Measurements from ENCODE around the gene MBNL1.
"Not testable (repeated sequence)": the region's sequence is repeated elsewhere in the genome, so short reads cannot be mapped to it uniquely, and the experiment has no call there.

Gene MBNL1

DNA sequence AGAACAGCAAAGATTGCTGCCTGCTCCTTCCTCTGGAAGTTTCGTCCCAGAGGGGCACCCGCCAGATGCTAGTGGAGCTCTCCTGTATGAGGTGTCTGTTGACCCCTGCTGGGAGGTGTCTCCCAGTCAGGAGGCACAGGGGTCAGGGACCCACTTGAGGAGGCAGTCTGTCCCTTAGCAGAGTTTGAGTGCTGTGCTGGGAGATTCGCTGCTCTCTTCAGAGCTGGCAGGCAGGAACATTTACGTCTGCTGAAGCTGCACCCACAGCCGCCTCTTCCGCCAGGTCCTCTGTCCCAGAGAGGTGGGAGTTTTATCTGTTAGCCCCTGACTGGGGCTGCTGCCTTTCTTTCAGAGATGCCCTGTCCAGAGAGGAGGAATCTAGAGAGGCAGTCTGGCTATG is 103.9 kb downstream of the MBNL1 start:
- not testable (repeated sequence) for DNase-seq (ENCODE audit: extremely low read depth in 1 of 2, low read depth in 1 of 2)

DNA sequence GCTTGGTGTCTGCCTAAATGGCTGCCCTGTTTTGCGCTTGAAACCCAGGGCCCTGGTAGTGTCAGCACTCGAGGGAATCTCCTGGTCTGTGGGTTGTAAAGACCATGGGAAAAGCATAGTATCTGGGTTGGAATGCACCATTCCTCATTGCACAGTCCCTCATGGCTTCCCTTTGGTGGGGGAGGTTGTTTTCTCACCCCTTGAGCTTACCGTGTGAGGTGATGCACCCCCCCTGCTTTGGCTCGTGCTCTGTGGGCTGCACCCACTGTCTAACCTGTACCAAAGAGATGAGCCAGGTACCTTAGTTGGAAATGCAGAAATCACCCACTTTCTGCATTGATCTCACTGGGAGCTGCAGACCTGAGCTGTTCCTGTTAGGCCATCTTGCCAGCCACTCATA is 104.7 kb downstream of the MBNL1 start:
- DNase-seq (ENCODE audit: extremely low read depth in 1 of 2, low read depth in 1 of 2): no peak

DNA sequence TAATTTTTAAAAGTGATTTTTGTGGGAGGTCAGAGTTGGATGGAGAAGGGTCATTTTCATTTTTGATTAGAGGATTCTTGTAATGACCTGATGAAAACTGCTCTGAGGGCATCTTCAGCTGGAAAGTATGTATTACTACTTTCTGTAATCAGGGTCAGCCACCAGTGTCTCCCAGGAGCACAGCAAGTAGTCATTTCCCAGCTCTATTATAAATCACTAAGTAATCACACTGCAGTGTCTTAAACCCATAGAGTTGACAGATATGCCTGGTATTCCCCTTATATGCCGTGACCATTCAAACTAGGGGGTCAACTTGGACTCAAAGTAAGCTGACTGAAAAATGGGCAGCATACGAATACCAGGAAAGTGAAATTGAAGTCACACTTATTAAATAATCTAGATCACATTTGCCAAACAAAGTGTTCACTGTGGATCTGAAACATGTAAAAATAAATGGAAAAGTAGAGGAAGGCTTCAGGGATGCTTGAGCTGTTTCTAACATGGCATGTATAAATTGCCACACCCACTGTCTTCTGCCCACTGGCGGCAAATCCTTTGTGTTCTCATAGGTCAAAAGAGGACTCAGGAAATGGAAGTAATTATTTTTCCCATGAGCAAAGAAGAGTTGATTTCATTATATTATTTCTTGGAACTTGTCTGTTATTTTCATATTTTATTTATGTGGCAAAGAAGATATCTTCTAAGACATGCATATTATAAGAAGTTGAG is 105.7 kb downstream of the MBNL1 start:
- no peak for DNase-seq (ENCODE audit: extremely low read depth in 1 of 2, low read depth in 1 of 2)

DNA sequence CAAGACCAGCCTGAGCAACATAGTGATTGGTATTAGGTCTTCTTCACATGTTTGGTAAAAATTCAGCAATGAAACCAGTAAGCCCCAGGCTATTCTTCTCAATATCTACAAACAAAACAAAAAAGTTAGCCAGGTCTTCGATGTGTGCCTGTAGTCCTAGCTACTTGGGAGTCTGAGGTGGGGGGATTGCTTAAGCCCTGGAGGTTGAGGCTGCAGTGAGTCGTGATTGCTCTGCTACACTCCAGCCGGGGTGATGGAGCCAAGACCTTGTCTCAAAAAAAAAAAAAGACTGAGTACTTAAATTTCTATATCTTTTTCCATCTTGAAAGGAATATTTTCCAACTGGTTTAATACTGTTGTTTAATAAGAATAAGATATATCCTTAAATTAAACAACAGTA is 106.8 kb downstream of the MBNL1 start:
- DNase-seq (ENCODE audit: extremely low read depth in 1 of 2, low read depth in 1 of 2): no peak

DNA sequence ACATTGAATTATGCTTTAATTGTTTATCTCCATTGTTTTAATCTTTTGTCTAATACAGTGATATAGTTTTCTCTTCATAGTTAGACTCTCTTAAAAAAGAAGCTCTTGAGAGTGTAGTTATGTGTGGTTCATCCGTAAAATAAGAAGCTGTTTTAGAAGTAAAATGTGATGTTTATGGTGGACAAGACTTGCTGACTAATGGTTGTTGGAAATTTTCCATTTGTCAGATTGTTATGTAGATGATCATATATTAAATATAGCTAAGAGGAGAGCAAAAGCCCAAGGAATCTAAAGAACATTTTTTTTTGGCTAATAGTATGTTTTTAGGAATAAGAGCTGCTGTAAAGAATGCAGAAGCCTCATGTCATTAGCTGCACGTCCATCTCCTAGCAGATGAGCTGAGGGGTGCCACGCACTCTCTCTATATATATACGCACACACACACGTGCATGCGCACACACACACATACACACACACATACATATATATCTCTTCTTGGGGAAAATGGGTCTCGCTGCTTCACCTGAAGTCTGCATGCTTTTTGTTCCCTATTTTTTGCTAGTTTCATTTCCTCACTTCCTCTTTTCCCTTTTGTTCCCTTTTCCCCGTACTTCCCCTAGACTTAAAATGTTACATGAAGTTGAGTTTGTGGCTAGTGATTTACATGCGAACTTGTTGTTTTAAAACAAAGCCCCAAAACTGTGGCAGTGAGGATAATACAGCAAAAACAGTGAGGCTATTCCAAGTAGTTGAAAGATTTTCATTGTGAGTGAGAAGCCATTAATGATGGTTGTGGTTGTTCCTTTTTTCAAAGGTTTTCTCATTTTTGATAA is 107.8 kb downstream of the MBNL1 start:
- DNase-seq (ENCODE audit: extremely low read depth in 1 of 2, low read depth in 1 of 2): no peak

DNA sequence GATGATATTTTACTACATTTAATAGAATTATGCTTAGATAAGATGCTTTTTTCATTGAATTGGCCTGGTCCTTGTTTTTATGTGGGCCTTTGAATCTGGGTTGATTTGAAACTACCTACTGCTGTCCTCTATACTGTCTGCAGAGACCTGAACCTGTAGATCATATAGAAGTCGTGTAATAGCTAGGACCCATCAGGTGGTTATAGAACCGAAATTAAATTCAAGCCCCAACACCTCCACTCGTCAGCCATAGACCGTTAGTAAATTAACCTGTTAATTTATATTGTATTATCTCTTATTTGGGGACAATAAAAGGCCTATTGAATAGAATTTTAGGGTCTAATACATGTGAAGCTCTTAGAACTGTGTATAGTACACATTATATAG is 108.4 kb downstream of the MBNL1 start:
- no peak for DNase-seq (ENCODE audit: extremely low read depth in 1 of 2, low read depth in 1 of 2)

DNA sequence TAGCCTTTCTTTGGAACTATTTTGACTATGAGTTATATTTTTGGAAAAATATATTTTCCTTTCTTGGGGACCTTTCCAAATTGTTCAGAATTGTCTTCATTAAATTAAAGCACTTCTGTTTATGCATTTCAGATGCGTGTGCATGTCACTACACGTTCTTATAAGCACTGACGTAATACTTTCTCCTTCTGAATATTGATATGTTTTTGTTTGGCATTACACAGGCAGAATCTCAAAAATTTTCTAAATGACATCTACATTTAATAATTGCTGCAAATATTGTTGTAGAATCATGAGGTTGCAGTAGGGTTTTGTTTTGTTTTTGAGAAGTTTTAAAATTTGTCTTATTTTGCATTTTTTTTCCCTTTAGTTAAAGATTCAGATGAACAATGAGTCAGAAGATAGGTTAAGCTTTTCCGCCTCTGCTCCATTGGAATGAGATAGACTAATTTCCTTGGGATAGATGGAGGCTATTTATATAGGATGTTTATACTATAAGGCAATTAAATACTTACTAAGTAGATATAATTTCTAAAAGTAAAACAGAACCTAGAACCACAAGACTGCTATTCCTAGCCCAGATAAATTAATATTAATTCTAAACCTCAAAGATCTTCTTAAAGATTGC is 110.8 kb downstream of the MBNL1 start:
- no peak for DNase-seq (ENCODE audit: extremely low read depth in 1 of 2, low read depth in 1 of 2)

DNA sequence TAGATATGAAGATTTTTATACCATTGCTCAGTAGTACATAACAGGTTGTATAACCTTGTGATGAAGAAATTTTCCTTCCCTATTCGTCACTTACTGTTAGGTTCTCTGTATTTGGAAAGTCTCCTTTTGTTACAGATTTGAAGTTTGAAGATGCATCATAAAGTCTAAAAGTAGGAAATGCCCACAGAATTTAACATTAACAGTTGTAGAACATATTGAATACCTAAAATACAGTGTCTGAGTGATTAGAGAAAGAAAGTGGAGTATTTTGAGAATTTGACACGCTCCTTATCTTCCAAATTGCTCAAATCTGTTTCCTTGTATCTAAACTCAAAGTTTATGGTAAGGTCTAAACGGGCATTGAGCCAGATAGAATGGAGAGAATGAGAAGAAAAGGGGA is 111.3 kb downstream of the MBNL1 start:
- DNase-seq (ENCODE audit: extremely low read depth in 1 of 2, low read depth in 1 of 2): no peak

DNA sequence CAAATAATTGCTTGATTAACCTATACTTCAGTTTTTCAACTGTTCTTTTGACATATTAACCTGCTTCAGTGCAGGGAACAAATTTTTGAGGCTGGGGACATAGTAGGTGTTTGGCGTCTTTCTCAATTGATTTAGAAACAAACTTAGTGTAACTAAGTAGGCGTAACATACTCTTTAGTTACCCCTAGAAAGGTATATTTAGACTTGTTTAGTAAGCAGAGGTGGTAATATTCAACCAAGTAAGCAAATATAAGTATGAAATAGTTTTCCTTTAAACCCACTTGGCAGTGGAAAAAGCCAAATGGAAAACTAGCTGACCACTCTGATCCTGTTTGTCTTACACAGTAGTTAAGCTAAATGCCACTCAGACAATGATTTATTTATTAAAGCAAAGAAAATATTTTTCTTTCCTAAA is 113.2 kb downstream of the MBNL1 start:
- no peak for DNase-seq (ENCODE audit: extremely low read depth in 1 of 2, low read depth in 1 of 2)

DNA sequence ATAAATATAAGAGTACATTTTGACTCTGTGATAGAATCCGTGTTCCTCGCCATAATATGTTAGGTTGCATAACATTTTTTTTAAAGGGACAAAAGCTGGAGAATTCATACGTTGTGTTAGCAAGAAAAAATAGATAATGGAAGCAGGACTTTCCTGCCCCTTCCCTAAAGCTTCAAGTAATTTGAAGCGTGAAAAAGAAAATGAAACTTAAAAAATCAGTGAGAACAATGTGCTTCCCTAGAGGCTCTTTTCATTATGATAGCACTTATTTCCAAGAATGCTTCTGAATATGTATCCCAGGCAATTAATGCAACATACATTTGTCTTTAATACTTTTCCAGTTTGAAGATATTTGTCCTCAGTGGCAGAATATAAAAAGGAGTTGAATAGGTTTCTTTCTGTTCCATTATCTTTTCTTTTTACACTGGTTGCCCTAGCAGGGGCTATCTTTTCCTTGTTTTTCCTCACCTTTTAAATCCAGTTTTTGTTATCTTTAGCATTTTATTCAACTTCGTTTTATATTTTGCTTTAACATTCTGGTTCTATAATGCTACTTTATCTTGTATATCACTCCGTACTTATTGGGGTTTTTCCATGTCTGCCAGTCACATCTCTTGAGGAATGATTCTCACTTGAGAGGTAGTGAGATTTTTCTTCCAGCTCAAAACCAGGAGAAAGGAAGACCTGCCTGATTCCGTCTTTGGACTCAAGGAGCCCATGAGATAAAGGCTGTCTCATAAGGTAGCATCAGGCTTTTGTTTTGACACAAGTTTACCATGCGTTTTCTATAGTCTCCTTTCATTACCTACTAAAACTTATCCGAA is 113.8 kb downstream of the MBNL1 start:
- no peak for DNase-seq (ENCODE audit: extremely low read depth in 1 of 2, low read depth in 1 of 2)

DNA sequence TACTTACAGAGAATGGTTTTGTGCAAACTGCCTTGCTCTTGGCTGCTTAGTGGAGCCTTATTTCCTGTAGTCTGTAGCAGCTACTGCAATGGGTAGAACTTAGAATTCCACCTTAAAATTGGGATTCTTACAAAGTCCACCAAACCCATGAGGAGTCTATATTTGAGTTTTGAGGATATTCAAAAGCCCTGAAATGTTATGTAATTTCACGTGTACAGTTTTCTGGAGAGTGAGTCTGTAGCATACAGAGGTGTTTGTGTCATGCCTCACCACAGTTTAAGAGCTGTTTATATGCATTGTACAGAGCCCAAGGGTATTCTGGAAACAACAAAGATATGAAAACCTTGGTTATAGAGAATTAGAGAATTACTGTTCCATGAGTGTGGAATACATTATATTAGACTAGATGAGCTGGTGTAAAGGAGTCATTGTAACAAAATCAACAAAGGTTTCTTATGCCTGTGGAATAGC is 114.4 kb downstream of the MBNL1 start:
- DNase-seq (ENCODE audit: extremely low read depth in 1 of 2, low read depth in 1 of 2): no peak

DNA sequence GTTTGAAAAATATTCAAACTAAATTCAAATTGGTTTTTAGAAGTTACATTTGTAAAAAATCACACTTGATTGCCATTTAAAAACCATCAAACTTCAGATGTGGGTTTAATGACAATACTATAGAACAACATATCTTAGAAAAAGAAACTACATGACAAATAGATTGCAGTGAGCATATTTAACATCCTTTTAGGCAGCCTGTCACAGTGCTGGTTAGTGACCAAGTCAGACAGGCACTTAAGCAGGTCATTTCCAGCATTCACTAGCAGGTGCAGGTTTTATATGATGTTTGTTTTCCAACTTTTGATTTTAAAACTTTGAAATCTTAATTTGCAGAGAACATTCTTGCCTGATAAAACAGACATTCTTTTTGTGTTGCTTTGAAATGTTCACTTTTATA is 115.7 kb downstream of the MBNL1 start:
- no peak for DNase-seq (ENCODE audit: extremely low read depth in 1 of 2, low read depth in 1 of 2)

DNA sequence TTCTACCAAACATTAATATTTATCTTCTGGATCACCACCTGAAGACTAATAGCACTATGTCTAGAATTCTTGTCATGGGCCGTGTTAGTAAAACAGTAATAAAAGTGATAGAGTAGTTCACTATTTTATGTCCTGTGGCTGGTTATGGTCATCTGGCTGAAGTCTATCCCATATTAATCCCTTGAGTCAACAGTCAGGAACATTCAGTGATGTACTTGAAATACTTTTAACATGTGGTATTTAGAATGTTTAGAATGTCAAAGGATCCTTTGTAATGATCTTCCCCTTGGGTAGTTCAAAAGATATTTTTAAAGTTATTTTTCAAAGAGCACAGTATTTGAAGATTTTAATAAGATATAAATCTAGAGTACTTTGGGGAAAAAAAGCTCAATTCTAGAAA is 117.0 kb downstream of the MBNL1 start:
- no peak for DNase-seq (ENCODE audit: extremely low read depth in 1 of 2, low read depth in 1 of 2)

DNA sequence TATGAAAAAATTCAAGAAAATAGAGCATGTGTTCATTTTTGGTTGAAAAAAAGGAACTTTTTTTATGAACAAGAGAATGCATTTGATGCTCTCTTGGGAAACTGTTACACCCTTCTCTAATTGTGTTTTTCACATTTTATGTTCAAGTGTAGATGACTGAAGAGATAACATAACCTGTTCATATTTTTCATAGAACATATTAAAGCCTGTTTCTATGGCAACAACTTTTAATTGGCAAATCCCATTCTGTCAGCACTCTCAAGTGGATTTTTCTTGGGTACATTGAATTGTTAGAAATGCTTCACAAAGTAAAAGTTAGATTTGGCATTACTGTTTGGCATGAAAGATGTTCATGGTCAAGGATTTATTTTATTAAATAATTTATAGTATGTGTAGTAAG is 117.5 kb downstream of the MBNL1 start:
- no peak for DNase-seq (ENCODE audit: extremely low read depth in 1 of 2, low read depth in 1 of 2)

DNA sequence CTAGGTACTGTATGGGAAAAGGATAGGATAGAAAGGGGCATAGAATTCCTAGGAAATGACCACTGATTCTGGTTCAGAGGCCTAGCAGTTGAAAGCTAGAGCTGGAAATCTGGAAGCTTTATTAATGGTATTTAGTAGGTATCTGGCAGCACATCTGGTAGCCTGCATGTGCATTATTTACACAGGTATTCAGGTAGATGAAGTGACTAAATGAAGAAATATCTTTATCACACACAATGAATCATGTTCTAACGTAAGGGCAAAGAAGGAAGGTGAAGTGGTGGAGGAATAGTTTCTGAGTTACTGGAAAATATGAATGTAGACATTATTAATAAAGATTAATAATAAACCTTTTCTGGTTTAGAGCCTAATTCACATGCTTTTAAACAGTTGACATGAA is 119.9 kb downstream of the MBNL1 start:
- no peak for DNase-seq (ENCODE audit: extremely low read depth in 1 of 2, low read depth in 1 of 2)

DNA sequence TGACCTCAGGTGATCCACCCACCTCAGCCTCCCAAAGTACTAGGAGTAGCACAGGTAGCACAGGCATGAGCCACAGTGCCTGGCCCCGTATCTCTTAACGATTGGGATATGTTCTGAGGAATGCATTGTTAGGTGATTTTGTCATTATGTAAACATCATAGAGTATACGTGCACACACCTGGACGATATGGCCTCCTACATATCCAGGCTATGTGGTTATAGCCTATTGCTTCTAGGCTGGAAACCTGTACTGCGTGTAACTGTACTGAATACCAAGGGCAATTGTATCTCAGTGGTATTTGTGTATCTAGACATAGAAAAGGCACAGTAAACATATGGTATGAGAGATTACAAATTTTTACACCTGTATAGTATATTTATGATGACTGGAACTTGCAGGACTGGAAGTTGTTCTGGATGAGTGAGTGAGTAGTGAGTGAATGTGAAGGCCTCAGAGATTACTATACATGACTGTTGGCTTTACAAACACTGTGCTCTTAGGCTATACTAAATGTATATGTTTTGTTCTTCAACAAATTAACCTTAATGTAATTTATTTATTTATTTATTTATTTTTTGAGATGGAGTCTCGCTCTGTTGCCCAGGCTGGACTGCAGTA is 120.7 kb downstream of the MBNL1 start:
- DNase-seq (ENCODE audit: extremely low read depth in 1 of 2, low read depth in 1 of 2): no peak

DNA sequence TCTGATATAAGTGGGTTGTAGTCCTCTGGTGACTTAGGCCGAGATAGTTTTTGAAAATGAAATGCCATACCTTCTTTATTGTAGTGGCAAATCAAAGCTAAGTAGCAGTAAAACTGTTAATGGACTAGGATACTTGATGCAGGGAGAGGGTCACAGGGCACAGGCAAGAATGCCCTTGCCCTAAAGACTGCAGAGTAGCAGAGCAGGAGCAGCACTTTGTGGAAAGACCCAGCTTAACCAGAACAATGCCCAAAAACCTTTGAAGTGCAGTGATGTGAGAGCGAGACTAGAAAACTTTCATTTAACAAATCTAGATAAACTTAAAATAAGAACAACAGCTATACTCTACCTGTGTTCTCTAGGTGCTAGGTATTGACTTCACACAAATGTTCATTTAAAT is 121.9 kb downstream of the MBNL1 start:
- DNase-seq (ENCODE audit: extremely low read depth in 1 of 2, low read depth in 1 of 2): no peak

DNA sequence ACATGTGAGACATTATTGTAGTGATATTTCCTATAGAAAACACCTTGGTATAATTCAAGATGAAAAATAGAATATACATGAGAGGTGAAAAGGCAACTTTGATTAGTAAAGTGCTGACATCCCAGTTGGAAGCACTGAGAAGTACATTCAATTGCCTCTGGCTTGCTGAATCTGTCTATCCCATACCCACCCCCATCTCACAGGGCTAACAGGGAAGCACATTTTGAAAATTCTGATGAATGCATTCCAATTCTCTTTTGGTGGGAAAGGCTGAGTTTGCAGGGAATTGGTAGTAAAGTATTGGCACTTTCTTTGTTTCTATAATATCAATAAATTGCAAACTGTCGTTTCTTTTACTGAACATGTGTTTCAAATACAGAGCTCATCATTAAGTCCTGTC is 122.9 kb downstream of the MBNL1 start:
- DNase-seq (ENCODE audit: extremely low read depth in 1 of 2, low read depth in 1 of 2): no peak

DNA sequence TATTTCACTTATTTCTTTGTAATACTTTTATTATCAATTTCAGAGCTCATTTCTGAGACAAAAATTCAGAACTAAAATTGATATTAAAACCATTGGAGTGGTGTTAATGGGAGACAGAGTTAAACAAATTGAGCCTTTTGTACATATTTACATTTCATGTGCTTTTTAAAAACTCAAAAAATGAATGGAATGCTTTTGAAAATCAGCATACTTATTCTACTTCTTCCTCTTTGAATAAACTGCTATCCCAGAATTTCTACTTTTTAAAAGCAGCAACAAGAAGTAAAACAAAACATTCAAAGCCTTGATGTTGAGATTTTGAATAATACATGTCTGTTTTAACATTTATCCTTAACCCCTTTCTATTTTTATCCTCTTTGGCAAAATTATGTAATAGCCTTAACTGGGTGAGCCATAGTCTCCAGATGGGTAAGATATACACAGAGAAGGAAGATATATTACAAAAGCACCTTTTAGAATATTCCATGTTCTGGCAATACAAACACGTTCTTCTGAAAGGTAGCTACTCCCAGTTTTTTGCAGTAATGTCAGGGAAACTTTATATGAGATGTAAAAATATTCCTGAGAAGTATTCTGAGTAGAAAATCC is 123.6 kb downstream of the MBNL1 start:
- DNase-seq (ENCODE audit: extremely low read depth in 1 of 2, low read depth in 1 of 2): no peak

DNA sequence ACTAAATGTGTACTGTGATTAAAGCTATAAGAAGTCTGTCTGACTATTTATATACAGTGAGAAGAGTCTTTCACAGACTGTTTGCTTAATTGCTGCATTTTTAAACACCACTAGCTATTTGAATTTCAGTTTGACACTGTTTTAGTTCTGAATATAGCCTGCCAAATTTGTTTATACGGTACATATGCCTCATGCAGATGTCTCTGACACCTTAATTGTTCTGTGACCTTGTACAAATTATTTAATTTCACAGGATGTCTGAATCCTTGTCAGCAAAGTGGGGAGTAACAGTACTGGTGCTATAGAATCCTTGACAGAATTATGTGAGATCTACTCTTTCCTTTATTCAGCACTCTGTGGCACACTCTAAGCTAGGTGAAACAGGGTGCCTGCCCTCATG is 125.5 kb downstream of the MBNL1 start:
- no peak for DNase-seq (ENCODE audit: extremely low read depth in 1 of 2, low read depth in 1 of 2)

All from stimulated activated CD8-positive, alpha-beta memory T cell treated with anti-CD3 and anti-CD28 coated beads, Interleukin-7, amount 100 ng/mL, for 48 hours (primary cell).